ENCODE data around the gene DCST1. TPM values are rescaled to one million over a fixed set of nuclear protein-coding genes. Genes with fewer than 3 reads are reported as not detected.

DCST1 gene
- polyA plus RNA-seq, 2 of the 4 experiments (the other 2 are of a cell fraction): 0.06 TPM; not detected in 1

GRCh38 chr1:155048449-155049334 is 15.1 kb downstream of the DCST1 start:
- no peak for TF ChIP-seq ESRRA (IDR thresholded peaks at IDR 0.05; ENCODE audit: borderline replicate concordance, low read length)
- no peak for TF ChIP-seq ATOH8 (CRISPR knock-in tag; IDR thresholded peaks at IDR 0.05; ENCODE audit: low read depth)
- TF ChIP-seq HDAC2 (IDR thresholded peaks at IDR 0.05): no peak
- no peak for TF ChIP-seq FOXS1 (CRISPR knock-in tag; IDR thresholded peaks at IDR 0.05)
- no peak for TF ChIP-seq CHD2 (IDR thresholded peaks at IDR 0.05; ENCODE audit: low read length, partially characterized antibody)
- no peak for TF ChIP-seq HOXB13 (CRISPR knock-in tag; IDR thresholded peaks at IDR 0.05; ENCODE audit: low read depth)
- TF ChIP-seq HMGXB4 (CRISPR knock-in tag; IDR thresholded peaks at IDR 0.05; ENCODE audit: borderline replicate concordance): no peak
- no peak for TF ChIP-seq ELK1 (IDR thresholded peaks at IDR 0.05; ENCODE audit: low read depth, low read length)
- TF ChIP-seq E2F6 (IDR thresholded peaks at IDR 0.05; ENCODE audit: borderline replicate concordance, low read depth): no peak
- no peak for TF ChIP-seq MAFK (IDR thresholded peaks at IDR 0.05; ENCODE audit: partially characterized antibody)
- TF ChIP-seq EHF (CRISPR knock-in tag; IDR thresholded peaks at IDR 0.05): no peak
- no peak for TF ChIP-seq MYC (IDR thresholded peaks at IDR 0.05; ENCODE audit: borderline replicate concordance, low read length)
- no peak for TF ChIP-seq RCOR1 (IDR thresholded peaks at IDR 0.05; ENCODE audit: low read depth, low read length)
- no peak for TF ChIP-seq POLR2A (IDR thresholded peaks at IDR 0.05; ENCODE audit: low read length)
- TF ChIP-seq GATA3 (IDR thresholded peaks at IDR 0.05; ENCODE audit: borderline replicate concordance): no peak
- TF ChIP-seq CHD4 (IDR thresholded peaks at IDR 0.05; ENCODE audit: borderline replicate concordance): no peak
- H3K4me2 ChIP-seq: no peak overlapping the region
- POLR2A ChIA-PET: no interaction called here
- H3K9me3 ChIP-seq: no peaks in the 10 kb centered on the region
- no peak overlapping the region; a peak in 1 of 6 replicates for H3K27ac ChIP-seq
- FAIRE-seq (no peak), DNase-seq (ENCODE audit: low read depth in 1 of 2, low spot score in 1 of 2) (no peak), ATAC-seq (no peak)
- WGBS (ENCODE audit: missing lambda C conversion rate): 93% methylated on average over 8 of the region's 8 CpGs
- no peak overlapping the region for H3K4me3 ChIP-seq
- H3K4me1 ChIP-seq: peaks cover 43% of the 10 kb centered on the region
- CTCF ChIA-PET: interaction anchor here (1.0 to 5.9 kb wide), 3 partner anchors 37 to 127 kb away, joined by 3 to 36 read pairs (median 4); no protein-coding TSS in a partner anchor

- ChIA-PET POLR2A (interaction anchor here (1.2 to 1.4 kb wide), 4 partner anchors 10 to 76 kb away, joined by 3 to 6 read pairs (median 3); no protein-coding TSS in a partner anchor), CTCF (interaction anchor here (1.0 to 27.3 kb wide), 10 partner anchors 11 to 446 kb away, joined by 3 to 350 read pairs (median 3); partner anchors contain the start of genes EFNA3, EFNA4 and KRTCAP2)
- H3K27ac ChIP-seq: peak overlapping the region; percentile 93 to 94
- no peaks in the 10 kb centered on the region for H3K9me3 ChIP-seq
- FAIRE-seq: no peak
- DNase-seq (ENCODE audit: low read depth in 1 of 2, low spot score in 1 of 2): no peak
- peaks cover 30% of the 10 kb centered on the region for H3K4me1 ChIP-seq
- 22% methylated on average over 10 of the region's 10 CpGs for WGBS (ENCODE audit: missing lambda C conversion rate)
- TF ChIP-seq EHF (CRISPR knock-in tag; IDR thresholded peaks at IDR 0.05) (no peak), HOXB5 (CRISPR knock-in tag; IDR thresholded peaks at IDR 0.05) (peak; percentile 73; the same call in 1 of the 2 replicates), ZNF302 (CRISPR knock-in tag; IDR thresholded peaks at IDR 0.05) (no peak), NFE2L2 (conservative IDR thresholded peaks at IDR 0.05; ENCODE audit: low read length) (no peak), ATOH8 (CRISPR knock-in tag; IDR thresholded peaks at IDR 0.05; ENCODE audit: low read depth) (peak; percentile 75; the same call in 1 of the 2 replicates), FOXS1 (CRISPR knock-in tag; IDR thresholded peaks at IDR 0.05) (peak; percentile 46; the same call in 1 of the 2 replicates), MAFK (IDR thresholded peaks at IDR 0.05; ENCODE audit: partially characterized antibody) (no peak), RAD21 (conservative IDR thresholded peaks at IDR 0.05 in 1 of 2, IDR thresholded peaks at IDR 0.05 in 1 of 2) (no peak)
- H3K4me2 ChIP-seq: peak overlapping the region; percentile 97
- peak overlapping the region; percentile 94 for H3K4me3 ChIP-seq
- no peak for ATAC-seq
Measured at GRCh38 chr1:155049651-155050559, 16.3 kb downstream of the DCST1 start.

Measured in A549 (cell line).